AG04449 (cell line): ENCODE data around the gene METTL24.

Source experiments
- CTCF ChIA-PET: fragments of 350-600 bp; formaldehyde crosslinking; extraction: SDS; loops from one replicate; lab custom pipeline; 2021; ENCODE audit warnings: antibody characterized with exemption; lab: Yijun Ruan, JAX
- POLR2A ChIA-PET: fragments of 400-600, 350-600 bp; formaldehyde crosslinking; extraction: SDS; loops from one replicate; lab custom pipeline; 2020; ENCODE audit warnings: antibody characterized with exemption, inconsistent platforms; lab: Yijun Ruan, JAX
- DNase-seq: peaks from one replicate; pipeline ENCODE4 v3.0.0-alpha.2; 2010; ENCODE audit warnings: low read depth, low spot score
- H3K4me3 ChIP-seq: 2 replicates; pipeline ENCODE4 v1.5.1; 2011; ENCODE audit warnings: low read depth, mild to moderate bottlenecking, control low read depth, low read length
- TF ChIP-seq, protein P1 (sequence below): IDR thresholded peaks from one replicate; pipeline ENCODE4 v1.5.1; 2011; ENCODE audit warnings: mild to moderate bottlenecking, moderate library complexity, low read length, control low read depth, inconsistent platforms; ENCODE audit not compliant: insufficient read depth; ENCODE audit errors: missing control alignments

Gene METTL24

DNA sequence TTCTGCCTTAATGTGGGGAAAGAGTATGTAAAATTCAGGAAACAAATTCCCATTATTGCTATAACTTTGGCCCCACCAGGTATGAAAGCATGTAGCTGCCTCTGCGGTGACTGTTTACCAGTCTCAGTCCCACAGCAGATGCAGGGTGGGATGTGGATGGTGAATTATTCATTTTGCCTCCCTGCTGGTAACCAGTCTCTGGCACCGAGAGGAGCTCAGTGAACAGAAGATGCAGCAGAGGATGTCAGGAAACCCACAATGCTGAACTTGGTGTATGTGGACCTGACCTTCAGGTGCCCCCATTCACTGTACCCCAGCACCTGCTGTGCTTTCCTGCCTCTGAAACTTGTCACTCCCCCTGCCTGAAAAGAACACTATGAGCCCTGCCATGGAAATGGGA is 8.8 kb upstream of the METTL24 start:
- TF ChIP-seq, protein P1, sequence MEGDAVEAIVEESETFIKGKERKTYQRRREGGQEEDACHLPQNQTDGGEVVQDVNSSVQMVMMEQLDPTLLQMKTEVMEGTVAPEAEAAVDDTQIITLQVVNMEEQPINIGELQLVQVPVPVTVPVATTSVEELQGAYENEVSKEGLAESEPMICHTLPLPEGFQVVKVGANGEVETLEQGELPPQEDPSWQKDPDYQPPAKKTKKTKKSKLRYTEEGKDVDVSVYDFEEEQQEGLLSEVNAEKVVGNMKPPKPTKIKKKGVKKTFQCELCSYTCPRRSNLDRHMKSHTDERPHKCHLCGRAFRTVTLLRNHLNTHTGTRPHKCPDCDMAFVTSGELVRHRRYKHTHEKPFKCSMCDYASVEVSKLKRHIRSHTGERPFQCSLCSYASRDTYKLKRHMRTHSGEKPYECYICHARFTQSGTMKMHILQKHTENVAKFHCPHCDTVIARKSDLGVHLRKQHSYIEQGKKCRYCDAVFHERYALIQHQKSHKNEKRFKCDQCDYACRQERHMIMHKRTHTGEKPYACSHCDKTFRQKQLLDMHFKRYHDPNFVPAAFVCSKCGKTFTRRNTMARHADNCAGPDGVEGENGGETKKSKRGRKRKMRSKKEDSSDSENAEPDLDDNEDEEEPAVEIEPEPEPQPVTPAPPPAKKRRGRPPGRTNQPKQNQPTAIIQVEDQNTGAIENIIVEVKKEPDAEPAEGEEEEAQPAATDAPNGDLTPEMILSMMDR: no peak
- no peak overlapping the region for H3K4me3 ChIP-seq
- CTCF ChIA-PET: interaction anchor here (3.4 kb wide), 1 partner anchor 23 kb away, joined by 14 read pairs; no protein-coding TSS in a partner anchor
- POLR2A ChIA-PET: no interaction called here
- DNase-seq: no peak

DNA sequence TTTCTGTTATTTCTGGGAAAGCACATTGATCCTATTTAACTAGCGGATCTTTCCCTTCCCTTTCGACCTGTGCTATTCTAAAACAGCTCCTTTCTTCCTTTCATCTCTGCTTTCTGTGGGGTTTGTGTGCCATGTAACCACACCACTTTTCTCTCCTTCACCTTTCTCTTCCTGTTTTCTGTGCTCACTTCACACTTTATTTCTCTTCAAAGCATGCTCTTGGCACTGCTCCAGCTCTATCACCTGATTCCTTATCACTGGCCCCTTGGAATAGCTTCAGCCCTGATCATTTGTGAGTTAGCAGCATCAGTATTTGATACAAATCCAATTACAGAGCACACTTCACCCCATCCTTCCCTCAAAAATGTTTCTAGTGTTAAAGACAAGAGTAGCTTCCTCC is 8.1 kb upstream of the METTL24 start:
- CTCF ChIA-PET: interaction anchor here (3.4 kb wide), 1 partner anchor 24 kb away, joined by 14 read pairs; no protein-coding TSS in a partner anchor
- H3K4me3 ChIP-seq: no peak overlapping the region
- POLR2A ChIA-PET: no interaction called here
- no peak for DNase-seq
- TF ChIP-seq, protein P1: no peak

DNA sequence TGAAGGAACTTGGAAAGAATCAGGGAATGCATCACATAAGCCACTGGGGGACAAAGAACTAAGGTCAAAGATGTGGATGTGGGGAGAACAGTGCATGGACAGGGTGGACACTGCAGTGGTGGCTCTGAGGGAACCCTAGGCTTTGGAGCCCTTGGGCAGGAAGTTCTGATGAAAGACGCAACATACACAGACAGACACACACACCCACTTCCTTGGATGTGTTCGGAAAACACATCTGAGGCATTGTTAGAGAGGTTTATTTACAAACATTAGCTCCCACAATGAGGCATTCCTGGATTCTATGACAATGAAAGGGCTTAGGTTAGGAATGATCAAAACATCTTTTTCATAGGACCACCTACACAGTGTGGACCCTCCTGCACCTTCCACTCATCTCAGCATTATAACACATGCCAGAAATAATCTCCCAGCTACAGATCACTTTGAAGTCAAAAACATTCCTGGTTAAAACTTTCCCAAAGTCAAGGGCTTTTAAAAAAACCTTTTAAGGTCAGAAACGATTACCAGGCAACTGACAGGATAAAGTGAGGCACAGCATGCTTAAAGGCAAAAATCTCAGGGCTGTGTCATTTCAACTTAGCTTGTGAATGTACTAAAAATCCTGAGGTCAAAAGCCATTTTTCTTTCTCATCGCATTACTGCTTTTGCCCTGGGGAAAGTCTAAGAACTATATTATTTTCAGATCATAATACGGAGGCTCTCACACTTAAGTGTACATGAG is 6.4 kb upstream of the METTL24 start:
- CTCF ChIA-PET: interaction anchor here (3.4 kb wide), 1 partner anchor 25 kb away, joined by 14 read pairs; no protein-coding TSS in a partner anchor
- POLR2A ChIA-PET: no interaction called here
- no peak overlapping the region for H3K4me3 ChIP-seq
- no peak for DNase-seq
- TF ChIP-seq, protein P1: no peak

DNA sequence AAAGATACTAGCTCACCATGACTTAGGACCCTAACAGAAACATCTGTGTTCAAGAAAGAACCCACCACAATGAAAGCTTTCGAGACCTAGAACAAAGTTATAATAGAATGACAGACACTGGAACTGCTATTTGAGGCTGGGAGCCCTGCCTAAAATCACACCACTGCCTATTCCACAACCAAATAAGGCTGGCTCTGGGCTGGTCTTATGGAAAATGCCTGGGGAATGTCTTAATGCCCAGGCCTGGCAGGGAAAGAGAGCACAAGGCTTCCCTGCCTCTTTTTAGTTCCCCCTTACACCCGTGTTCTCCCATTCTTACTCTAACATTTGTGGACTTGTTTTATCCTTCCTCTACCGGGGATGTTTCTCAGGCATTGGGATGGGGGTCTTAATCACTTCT is 5.6 kb upstream of the METTL24 start:
- CTCF ChIA-PET: interaction anchor here (2.2 kb wide), 1 partner anchor 27 kb away, joined by 8 read pairs; no protein-coding TSS in a partner anchor

DNA sequence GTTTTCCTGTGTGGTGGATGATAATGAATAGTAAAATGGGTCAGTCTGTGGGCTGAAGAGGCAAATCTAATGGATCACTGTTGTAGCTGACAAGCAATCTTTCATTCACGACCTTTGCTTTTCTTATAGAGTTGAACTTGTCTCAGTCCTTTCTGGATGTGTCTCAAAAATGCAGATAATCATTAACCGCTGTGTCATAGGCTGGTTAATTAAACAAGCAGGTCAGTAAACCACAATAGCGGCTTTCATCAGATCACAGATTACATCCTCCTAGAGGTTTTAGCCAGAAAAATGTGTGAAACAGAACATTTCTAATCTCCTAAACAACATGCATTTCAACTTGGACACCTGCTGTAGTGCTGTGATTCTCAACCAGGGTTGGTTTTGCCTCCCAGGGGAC is 2.5 kb upstream of the METTL24 start:
- no peak overlapping the region for H3K4me3 ChIP-seq
- ChIA-PET CTCF (no interaction called here), POLR2A (no interaction called here)
- no peak for DNase-seq
- TF ChIP-seq, protein P1: no peak

More for the DNA sequence above, 5.6 kb upstream of the METTL24 start:
- DNase-seq: no peak
- POLR2A ChIA-PET: no interaction called here
- TF ChIP-seq, protein P1: no peak
- no peak overlapping the region for H3K4me3 ChIP-seq

DNA sequence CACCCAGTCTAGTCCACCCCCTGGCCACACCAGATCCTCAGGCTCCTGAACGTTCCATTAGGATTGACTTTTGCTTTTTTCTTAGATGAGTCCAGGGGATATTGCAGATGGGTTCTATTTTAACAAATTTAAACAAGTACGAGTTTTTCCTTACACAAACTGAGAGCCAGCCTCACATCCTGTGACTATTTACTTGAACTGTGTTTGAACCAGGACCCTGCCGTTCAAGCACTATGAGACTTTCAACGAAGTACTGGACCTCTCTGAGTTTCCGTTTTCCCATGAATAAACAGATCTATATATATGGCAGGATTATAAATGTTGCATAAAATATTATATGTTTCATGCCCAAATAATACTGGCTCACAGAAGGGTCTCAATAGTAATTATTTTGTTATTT is 1.4 kb upstream of the METTL24 start:
- DNase-seq: no peak
- POLR2A ChIA-PET: no interaction called here
- CTCF ChIA-PET: interaction anchor here (1.8 kb wide), 1 partner anchor 12 kb away, joined by 4 read pairs; no protein-coding TSS in a partner anchor
- H3K4me3 ChIP-seq: no peak overlapping the region
- TF ChIP-seq, protein P1: no peak
